IMR-90 (cell line): ENCODE data around the gene SLC48A1.

Experiments
- POLR2A ChIP-seq: IDR thresholded peaks from 2 replicates; pipeline ENCODE4 v1.6.1; 2012; ENCODE audit warnings: mild to moderate bottlenecking, low read depth, low read length
- SMC3 ChIP-seq: fragments of 150-350 bp; IDR thresholded peaks from 2 replicates; pipeline ENCODE4 v1.6.1; 2016; ENCODE audit warnings: low read depth, mild to moderate bottlenecking, antibody characterized with exemption, low read length, moderate library complexity
- TF ChIP-seq, protein P1 (sequence below): conservative IDR thresholded peaks from 2 replicates; pipeline ENCODE4 v1.5.1; 2012; ENCODE audit warnings: mild to moderate bottlenecking, low read depth, low read length, improper control_type of control experiment

DNA sequence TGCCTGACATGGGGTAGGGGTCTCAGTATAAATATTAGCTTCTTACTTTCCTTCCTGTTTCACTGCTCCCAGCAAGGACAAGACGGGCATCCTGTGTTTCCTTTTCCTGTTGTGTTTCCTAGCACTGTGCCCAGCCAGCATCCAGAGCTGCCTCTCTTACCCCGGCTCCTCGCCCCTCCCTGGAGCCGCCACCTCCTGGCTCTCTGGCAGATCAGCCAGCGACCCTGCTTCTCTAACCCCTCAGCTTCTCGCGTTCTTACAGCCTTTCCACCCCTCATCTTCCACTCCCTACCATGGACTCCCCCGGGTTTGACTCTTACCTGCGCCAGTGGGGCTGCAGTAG is 28.8 kb downstream of the SLC48A1 start:
- TF ChIP-seq, protein P1, sequence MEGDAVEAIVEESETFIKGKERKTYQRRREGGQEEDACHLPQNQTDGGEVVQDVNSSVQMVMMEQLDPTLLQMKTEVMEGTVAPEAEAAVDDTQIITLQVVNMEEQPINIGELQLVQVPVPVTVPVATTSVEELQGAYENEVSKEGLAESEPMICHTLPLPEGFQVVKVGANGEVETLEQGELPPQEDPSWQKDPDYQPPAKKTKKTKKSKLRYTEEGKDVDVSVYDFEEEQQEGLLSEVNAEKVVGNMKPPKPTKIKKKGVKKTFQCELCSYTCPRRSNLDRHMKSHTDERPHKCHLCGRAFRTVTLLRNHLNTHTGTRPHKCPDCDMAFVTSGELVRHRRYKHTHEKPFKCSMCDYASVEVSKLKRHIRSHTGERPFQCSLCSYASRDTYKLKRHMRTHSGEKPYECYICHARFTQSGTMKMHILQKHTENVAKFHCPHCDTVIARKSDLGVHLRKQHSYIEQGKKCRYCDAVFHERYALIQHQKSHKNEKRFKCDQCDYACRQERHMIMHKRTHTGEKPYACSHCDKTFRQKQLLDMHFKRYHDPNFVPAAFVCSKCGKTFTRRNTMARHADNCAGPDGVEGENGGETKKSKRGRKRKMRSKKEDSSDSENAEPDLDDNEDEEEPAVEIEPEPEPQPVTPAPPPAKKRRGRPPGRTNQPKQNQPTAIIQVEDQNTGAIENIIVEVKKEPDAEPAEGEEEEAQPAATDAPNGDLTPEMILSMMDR: no peak
- TF ChIP-seq SMC3: no peak
- no peak for TF ChIP-seq POLR2A
